NCI-H1694 (cell line): Measurements from ENCODE around the gene ASF1B.
"Not testable (repeated sequence)": the region's sequence is repeated elsewhere in the genome, so short reads cannot be mapped to it uniquely, and the experiment has no call there.

ENCODE experiments used
- DNase-seq: peaks from one replicate; lab custom pipeline; 2025; lab: John Stamatoyannopoulos, UW

ASF1B gene

GRCh38 chr19:14160017-14160703 is 23.8 kb upstream of the ASF1B start:
- no peak for DNase-seq

- no peak for DNase-seq
Measured at GRCh38 chr19:14159059-14159458, 22.7 kb upstream of the ASF1B start.

DNA sequence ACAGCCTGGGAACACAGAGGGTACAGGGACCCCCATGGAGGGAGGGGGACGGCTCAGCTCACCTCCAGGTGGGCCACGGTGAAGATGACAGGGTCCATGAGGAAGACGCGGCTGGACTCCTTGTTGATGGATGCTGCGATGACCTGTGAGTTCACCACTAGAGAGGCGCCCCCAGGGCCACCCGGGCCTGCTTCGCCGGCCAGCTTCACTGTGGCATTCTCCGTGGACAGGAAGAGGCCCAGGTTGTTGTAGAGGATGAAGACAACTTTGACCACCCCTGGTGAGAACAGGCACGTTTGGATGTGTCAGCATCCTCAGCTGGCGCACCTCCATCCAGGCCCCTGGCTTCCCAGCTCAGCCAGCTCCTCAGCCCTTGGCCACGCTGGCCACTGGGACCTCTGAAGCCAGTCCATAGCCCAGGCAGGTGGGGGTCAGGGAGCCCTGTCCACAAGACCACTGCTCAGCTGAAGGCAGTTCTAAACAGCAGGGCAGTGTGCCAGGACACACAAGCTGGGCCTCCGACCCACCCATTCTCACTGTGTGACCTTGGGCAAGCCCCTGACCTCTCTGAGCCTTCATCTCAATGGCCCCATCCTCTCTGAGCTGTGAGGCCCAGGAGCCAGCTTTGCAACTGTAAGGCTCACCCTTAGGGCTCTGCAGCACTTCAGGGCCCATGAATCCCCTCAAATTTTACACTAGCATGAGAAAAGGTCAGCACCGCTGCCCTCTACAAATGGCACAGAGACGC is 22.1 kb upstream of the ASF1B start:
- no peak for DNase-seq

DNA sequence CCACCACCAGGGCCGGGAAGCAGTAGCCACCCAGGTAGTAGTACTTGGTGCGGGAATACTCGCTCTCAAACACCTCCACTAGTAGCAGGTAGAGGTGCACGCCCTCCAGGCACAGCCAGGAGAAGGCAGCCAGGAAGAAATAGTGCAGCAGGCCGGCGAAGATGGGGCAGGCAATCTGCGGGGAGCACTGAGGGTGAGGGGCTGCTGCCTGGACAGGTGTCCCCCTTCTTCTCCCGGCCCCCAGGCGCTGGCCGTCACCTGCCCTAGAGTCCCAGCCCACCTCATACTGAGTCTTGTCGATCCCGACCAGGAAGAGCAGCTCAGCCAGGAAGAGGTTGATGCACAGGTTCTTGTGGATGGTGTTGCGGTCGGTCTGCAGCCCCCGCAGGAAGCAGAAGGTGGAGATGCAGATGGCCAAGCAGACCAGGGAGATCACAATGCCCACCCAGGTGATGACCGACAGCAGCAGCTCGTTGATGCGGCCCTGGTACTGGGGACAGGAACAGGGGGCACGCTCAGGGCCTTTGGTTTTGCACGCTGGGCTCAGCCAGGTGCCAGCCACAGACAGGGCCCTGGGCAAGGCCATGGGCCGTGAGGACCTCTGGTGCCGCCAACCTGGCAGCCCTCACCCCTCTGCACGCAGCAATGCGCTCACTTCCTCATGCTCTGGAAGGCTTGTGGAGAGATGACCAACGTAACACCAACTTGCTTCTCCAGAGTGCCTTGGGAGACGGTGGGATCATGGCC is 20.8 kb upstream of the ASF1B start:
- no peak for DNase-seq

- DNase-seq = no peak
Measured at GRCh38 chr19:14156122-14156521, 19.7 kb upstream of the ASF1B start.

- DNase-seq = no peak
Measured at GRCh38 chr19:14155371-14155770, 19.0 kb upstream of the ASF1B start.

DNA sequence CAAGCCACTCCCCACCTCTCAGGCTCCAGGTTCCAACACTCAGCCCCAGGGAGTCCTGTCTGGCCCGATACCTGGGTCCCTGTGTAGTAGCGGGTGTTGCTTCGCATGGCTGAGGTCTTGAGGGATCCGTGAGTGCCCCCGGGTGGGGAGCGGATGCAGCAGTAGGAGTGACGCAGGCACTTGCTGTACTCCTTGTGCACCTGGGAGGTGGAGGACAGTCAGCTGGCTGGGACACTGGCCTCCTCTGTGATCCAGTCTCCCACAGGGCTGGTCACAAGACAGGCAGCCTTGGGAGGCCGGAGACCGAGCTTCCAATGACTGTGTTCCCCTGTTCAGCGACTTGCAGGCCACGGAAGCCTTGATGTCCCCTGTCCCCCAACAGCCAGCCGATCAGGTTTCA is 16.3 kb upstream of the ASF1B start:
- no peak for DNase-seq

DNA sequence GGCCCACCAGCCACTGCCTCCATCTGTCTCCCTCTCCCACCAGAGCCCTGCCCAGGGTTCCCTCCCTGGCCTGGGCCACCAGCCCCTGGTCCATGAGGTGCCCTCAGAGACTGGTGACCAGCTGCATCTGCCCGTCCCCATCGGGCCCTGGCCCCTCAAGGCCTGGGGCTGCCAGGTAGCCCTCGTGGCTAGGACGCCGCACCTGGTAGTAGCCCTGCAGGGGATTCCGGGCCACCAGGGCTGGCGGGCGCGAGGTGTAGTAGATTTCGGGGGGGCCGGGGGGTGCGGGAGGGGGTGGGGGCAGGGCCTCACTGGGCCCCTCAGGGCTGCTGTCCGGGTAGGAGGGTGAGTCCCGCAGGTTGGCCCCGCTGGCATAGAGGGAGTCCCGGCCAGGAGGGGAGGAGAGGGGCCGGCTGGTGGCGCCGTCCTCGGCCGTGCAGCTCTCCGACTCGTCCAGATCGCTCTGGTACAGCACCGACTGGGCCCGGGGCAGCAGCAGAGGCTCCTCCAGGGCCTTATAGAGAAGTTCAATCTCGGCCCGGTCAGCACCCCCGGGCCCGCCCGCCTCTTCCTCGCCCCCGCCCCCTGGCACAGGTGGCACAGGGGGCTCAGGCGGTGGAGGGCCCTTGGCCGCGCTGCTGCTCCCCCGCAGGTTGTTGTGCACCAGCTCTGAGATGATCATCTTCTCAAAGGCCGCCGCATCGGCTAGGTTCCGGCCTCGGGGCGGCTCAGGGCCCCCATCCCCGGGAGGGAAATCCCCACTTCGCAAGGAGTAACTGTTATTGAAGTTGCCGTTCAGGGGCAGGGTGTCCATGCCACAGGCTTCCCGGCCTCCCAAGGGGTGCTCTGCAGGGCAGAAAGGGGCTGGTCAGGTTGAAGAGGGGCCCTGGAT is 14.6 kb upstream of the ASF1B start:
- DNase-seq = no peak

DNA sequence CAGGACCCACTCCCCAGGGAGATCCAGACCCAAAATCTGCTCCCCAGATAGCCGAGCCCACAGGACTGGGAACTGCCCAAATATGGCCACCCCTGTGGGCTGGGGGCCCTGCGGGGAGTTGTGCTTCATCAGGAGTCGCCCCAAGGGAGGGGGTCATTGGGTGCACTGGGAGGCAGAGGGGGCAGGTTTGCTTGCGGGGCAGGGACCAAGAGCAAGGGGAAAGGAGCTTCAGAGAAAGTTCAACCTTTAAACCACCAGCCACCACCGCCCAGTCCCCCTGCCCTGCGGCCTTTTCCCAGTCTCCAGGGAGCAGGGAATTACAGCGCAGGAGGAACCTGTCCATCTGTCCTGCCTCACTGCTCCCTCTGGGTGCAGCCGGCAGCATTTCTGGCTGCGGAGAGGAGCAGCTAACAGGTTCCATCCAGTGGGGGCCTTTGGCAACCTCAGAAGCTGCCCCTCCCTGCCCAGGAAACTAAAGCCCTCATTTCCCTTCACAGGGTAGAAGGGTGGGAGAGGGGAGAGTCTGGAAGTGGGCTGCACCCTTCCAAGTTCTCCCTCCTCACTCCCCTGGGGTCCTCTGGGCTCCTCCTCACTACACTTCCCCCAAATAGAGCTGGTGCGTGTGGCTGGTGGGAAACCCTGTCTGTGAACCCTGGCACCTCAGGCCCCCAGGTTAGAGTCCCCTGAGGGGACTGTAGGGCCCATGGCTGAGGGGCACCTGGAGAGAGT is 13.8 kb upstream of the ASF1B start:
- DNase-seq = no peak

- DNase-seq = no peak
Measured at GRCh38 chr19:14149509-14149994, 13.2 kb upstream of the ASF1B start.

DNA sequence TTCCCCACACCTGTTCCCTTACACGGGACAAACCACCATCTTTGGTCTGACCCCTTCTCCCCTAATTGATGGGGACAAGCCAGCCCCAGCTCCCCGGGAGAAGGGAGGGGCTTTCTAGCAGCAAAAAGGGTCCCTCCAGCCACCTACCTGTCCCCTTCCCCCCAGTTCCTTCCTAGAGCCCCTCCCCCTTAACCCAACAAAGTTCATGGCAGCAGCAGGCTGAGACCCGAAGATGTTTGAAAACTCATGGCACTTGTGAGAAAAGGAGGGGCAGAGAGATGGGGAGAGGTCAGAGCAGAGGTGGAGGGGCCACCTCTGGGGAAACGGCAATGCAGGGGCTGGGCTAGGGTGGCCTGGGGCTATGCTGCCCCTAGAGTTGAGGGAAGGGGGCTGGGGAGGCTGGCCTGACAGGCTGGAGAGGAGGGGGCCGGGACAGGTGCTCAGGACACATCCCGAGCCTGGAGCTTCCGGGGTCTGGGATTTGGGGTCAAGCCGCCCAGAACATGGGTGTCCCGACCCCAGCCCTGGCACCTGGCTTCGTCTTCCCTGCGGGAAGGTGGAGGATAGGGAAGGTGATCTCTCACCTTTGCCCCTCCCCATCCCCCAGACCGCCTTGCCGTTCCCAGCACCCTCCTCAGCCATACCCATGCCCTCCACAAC is 12.5 kb upstream of the ASF1B start:
- DNase-seq = no peak

GRCh38 chr19:14147797-14148605 is 11.6 kb upstream of the ASF1B start:
- no peak for DNase-seq

DNA sequence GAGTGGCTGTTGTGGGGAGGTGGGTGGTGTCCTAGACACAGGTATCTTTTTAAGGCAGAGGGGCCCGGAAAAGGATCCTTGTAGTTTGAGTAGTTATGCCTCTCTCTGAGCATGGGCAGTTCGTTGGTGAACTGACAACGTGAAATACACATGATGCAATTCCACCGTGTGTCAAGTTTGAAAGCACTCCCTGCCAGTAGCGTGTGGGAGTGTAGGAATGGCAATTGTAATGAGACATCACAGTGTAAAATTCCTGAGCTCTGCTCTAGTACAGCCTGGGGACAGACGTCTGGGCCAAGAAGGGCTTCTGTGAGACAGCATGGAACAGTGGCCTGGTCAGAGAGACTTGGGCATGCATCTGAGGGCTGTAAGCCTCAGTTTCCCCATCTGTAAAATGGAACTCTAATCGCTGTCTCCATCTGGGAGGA is 10.4 kb upstream of the ASF1B start:
- no peak for DNase-seq

DNA sequence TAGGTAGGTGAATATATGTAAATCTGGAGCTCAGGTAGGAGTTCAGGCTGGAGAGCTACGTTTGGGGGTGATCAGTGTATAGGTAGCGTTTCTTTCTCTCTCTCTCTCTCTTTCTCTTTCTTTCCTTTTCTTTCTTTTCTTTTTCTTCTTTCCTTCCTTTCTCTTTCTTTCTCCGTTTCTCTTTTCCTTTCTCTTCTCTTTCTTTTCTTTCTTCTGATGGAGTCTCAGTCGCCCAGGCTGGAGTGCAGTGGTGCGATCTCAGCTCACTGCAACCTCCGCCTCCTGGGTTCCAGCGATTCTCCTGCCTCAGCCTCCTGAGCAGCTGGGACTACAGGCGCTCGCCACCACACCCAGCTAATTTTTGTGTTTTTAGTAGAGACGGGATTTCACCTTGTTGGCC is 9.8 kb upstream of the ASF1B start:
- DNase-seq = not testable (repeated sequence)

DNA sequence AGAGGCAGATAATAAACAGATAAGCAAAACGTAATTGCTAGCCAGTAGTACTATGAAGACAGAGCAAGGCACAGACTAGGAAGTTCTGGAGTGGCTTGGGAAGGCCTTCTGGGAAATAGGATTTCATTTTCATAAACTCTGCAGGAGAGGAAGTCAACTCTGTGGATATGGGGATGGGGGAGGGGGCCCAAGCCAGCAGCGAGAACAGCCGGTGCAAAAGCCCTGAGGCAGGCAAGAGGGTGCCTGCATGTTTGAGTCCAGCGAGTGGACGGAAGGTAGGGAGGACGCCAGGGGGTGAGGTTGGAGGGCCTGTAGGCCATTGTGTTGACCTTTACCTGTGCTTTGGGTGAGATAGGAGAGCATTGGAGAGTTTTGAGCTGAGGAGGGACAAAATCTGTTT is 9.0 kb upstream of the ASF1B start:
- no peak for DNase-seq

- DNase-seq = no peak
Measured at GRCh38 chr19:14142262-14143190, 6.1 kb upstream of the ASF1B start.

GRCh38 chr19:14141041-14141440 is 4.7 kb upstream of the ASF1B start:
- no peak for DNase-seq

- DNase-seq = no peak
Measured at GRCh38 chr19:14139944-14140343, 3.6 kb upstream of the ASF1B start.
